Caco-2 (cell line): Measurements from ENCODE around the gene HERPUD2. TPM values are rescaled to one million over a fixed set of nuclear protein-coding genes. Genes with fewer than 3 reads are reported as not detected.
A peak's percentile ranks its signal among the peaks of the same experiment; 100 is the strongest.

Experiments used
- BruUV-seq: library from RNA; stranded (reverse); fragments of 400-500 nt; replicated peaks from 2 replicates; lab custom pipeline; 2021; lab: Mats Ljungman, UMichigan
- CTCF ChIA-PET: fragments of 300-600 bp; sonication (Branson Sonifier 250); formaldehyde crosslinking; loops from one replicate; lab custom pipeline; 2022; ENCODE audit warnings: antibody characterized with exemption; lab: Charles Lee
- POLR2A ChIA-PET: fragments of 300-600 bp; sonication (Branson Sonifier 250); formaldehyde crosslinking; loops from one replicate; lab custom pipeline; 2022; ENCODE audit warnings: antibody characterized with exemption; lab: Charles Lee
- DNase-seq, 2 experiments: peaks; one replicate each; pipeline versions ENCODE4 v3.0.0 to v3.0.0-alpha.2; 2020 to 2022
- H3K27me3 ChIP-seq: replicated peaks from 2 replicates; pipeline ENCODE4 v1.6.0; 2011; ENCODE audit warnings: low read length; ENCODE audit not compliant: control insufficient read depth, insufficient read depth
- H3K36me3 ChIP-seq: 2 replicates; pipeline ENCODE4 v1.5.1; 2011; ENCODE audit warnings: low read length; ENCODE audit not compliant: control insufficient read depth, insufficient read depth
- H3K4me1 ChIP-seq: fragments of 250-450 bp; sonication (Bioruptor Pico); 2 replicates; pipeline ENCODE4 v1.5.1; 2020; ENCODE audit warnings: mild to moderate bottlenecking
- H3K4me3 ChIP-seq: 2 replicates; pipeline ENCODE4 v1.5.1; 2011; ENCODE audit warnings: low read depth, mild to moderate bottlenecking, control low read depth, low read length
- H3K9me3 ChIP-seq: fragments of 250-450 bp; sonication (Bioruptor Pico); 2 replicates; pipeline ENCODE4 v1.5.1; 2020; ENCODE audit warnings: mild to moderate bottlenecking, moderate library complexity
- H3K27ac Mint-ChIP-seq: one replicate; pipeline ENCODE4 v1.8.0; 2022; ENCODE audit warnings: mixed read lengths; ENCODE audit not compliant: unreplicated experiment
- H3K27me3 Mint-ChIP-seq: one replicate; pipeline ENCODE4 v1.8.0; 2022; ENCODE audit warnings: mixed read lengths; ENCODE audit not compliant: insufficient read depth, unreplicated experiment
- H3K36me3 Mint-ChIP-seq: one replicate; pipeline ENCODE4 v1.8.0; 2022; ENCODE audit warnings: mild to moderate bottlenecking, mixed read lengths; ENCODE audit not compliant: insufficient read depth, unreplicated experiment
- H3K4me1 Mint-ChIP-seq: one replicate; pipeline ENCODE4 v1.8.0; 2022; ENCODE audit warnings: low read depth, mixed read lengths; ENCODE audit not compliant: unreplicated experiment
- H3K4me3 Mint-ChIP-seq: one replicate; pipeline ENCODE4 v1.8.0; 2022; ENCODE audit warnings: mild to moderate bottlenecking, moderate library complexity, mixed read lengths; ENCODE audit not compliant: unreplicated experiment
- H3K9me3 Mint-ChIP-seq: one replicate; pipeline ENCODE4 v1.8.0; 2022; ENCODE audit warnings: mixed read lengths; ENCODE audit not compliant: unreplicated experiment
- CTCF ChIP-seq, 2 experiments: fragments of 200-600 bp in 1 of 2; IDR thresholded peaks; 1 replicate in 1 of 2; 2 replicates in 1 of 2; pipeline versions ENCODE4 v1.5.1 to v1.8.0; 2011 to 2022; ENCODE audit warnings: antibody characterized with exemption in 1 of 2, control low read depth in 1 of 2, inconsistent platforms in 1 of 2, low read depth in 1 of 2, low read length in 1 of 2, mild to moderate bottlenecking in 1 of 2, moderate library complexity in 1 of 2; ENCODE audit not compliant: insufficient read depth in 1 of 2, severe bottlenecking in 1 of 2, unreplicated experiment in 1 of 2
- intact Hi-C: fragments of 100-400 bp; cut with micrococcal nuclease; formaldehyde crosslinking; loops from one replicate; pipeline ENCODE4 v1.10.0; 2022; ENCODE audit not compliant: unreplicated experiment
- total RNA-seq: library from RNA; stranded (reverse); gene quantifications from 2 replicates; pipeline ENCODE4 v1.2.3, GENCODE V29; 2022

Gene HERPUD2
- total RNA-seq, 1 experiment from 2014 or later: 25.2 TPM

- TF ChIP-seq CTCF (IDR thresholded peaks at IDR 0.05; ENCODE audit: insufficient read depth in 1 of 2, low read depth in 1 of 2, low read length in 1 of 2, severe bottlenecking in 1 of 2, unreplicated experiment in 1 of 2): no peak
- intact Hi-C loops: no loop called here
- no TSS peak for BruUV-seq
- Histone ChIP-seq H3K4me3 (no peak overlapping the region), H3K4me1 (peaks cover 43% of the 10 kb centered on the region), H3K27me3 (no peaks in the 10 kb centered on the region), H3K36me3 (no peaks in the 10 kb centered on the region), H3K9me3 (no peaks in the 10 kb centered on the region)
- DNase-seq: no peak
- CTCF ChIA-PET: interaction anchor here (0.6 kb wide), 2 partner anchors 203 to 423 kb away, joined by 3 read pairs; no protein-coding TSS in a partner anchor
- H3K4me1 Mint-ChIP-seq: peaks cover 39% of the 10 kb centered on the region
- H3K27ac Mint-ChIP-seq: peak overlapping the region; percentile 2
- POLR2A ChIA-PET: interaction anchor here (0.7 to 1.3 kb wide), 2 partner anchors 72 to 1690 kb away, joined by 4 to 7 read pairs; partner anchors contain the start of gene SEPTIN7
- peak overlapping the region; percentile 9 for H3K4me3 Mint-ChIP-seq
- H3K36me3 Mint-ChIP-seq: no peaks in the 10 kb centered on the region
- no peaks in the 10 kb centered on the region for H3K27me3 Mint-ChIP-seq
- no peaks in the 10 kb centered on the region for H3K9me3 Mint-ChIP-seq
These were observed 34.3 kb upstream of the HERPUD2 start for GRCh38 chr7:35729061-35729783.

GRCh38 chr7:35728412-35729060, 33.6 kb upstream of the HERPUD2 start:
- H3K27ac Mint-ChIP-seq: no peak overlapping the region
- H3K9me3 ChIP-seq: no peaks in the 10 kb centered on the region
- TF ChIP-seq CTCF (IDR thresholded peaks at IDR 0.05; ENCODE audit: insufficient read depth in 1 of 2, low read depth in 1 of 2, low read length in 1 of 2, severe bottlenecking in 1 of 2, unreplicated experiment in 1 of 2): no peak
- H3K9me3 Mint-ChIP-seq: no peaks in the 10 kb centered on the region
- no peak overlapping the region for H3K4me3 ChIP-seq
- no peaks in the 10 kb centered on the region for H3K36me3 Mint-ChIP-seq
- H3K4me1 Mint-ChIP-seq: peaks cover 32% of the 10 kb centered on the region
- no peaks in the 10 kb centered on the region for H3K27me3 Mint-ChIP-seq
- H3K4me3 Mint-ChIP-seq: no peak overlapping the region
- BruUV-seq: no TSS peak
- no peaks in the 10 kb centered on the region for H3K27me3 ChIP-seq
- ChIA-PET POLR2A (no interaction called here), CTCF (no interaction called here)
- intact Hi-C loops: no loop called here
- no peaks in the 10 kb centered on the region for H3K36me3 ChIP-seq
- peaks cover 37% of the 10 kb centered on the region for H3K4me1 ChIP-seq
- DNase-seq: no peak

GRCh38 chr7:35727571-35727970, 32.6 kb upstream of the HERPUD2 start:
- BruUV-seq: no TSS peak

More at GRCh38 chr7:35727571-35727970, 32.6 kb upstream of the HERPUD2 start:
- H3K4me1 Mint-ChIP-seq: peaks cover 31% of the 10 kb centered on the region
- no peak for DNase-seq
- no peak overlapping the region for H3K4me3 Mint-ChIP-seq
- H3K27ac Mint-ChIP-seq: no peak overlapping the region
- Histone ChIP-seq H3K36me3 (no peaks in the 10 kb centered on the region), H3K9me3 (no peaks in the 10 kb centered on the region), H3K4me3 (no peak overlapping the region), H3K4me1 (peaks cover 37% of the 10 kb centered on the region), H3K27me3 (no peaks in the 10 kb centered on the region)
- TF ChIP-seq CTCF (IDR thresholded peaks at IDR 0.05; ENCODE audit: insufficient read depth in 1 of 2, low read depth in 1 of 2, low read length in 1 of 2, severe bottlenecking in 1 of 2, unreplicated experiment in 1 of 2): no peak
- POLR2A ChIA-PET: no interaction called here
- H3K9me3 Mint-ChIP-seq: no peaks in the 10 kb centered on the region
- no peaks in the 10 kb centered on the region for H3K36me3 Mint-ChIP-seq
- CTCF ChIA-PET: no interaction called here
- H3K27me3 Mint-ChIP-seq: no peaks in the 10 kb centered on the region
- intact Hi-C loops: no loop called here
